Measurements from ENCODE around the gene ELK4. TPM values are rescaled to one million over a fixed set of nuclear protein-coding genes. Genes with fewer than 3 reads are reported as not detected.

ELK4 gene
- total and polyA plus RNA-seq, 8 donors = 5.7 to 42.7 (median 23.1) TPM

- WGBS, 2 donors = 53 to 58% methylated on average over 9 of the region's 9 CpGs
- no peaks in the 10 kb centered on the region for H3K36me3 ChIP-seq
- peaks cover 0 to 1% (median 0%) of the 10 kb centered on the region in 3 donors for H3K4me1 ChIP-seq
- H3K4me3 ChIP-seq = no peak overlapping the region
- no peak for FAIRE-seq
- intact Hi-C loops (cut with DNase I) = loop anchor here in 1 of 3 donors (5.0 kb wide), 1 partner anchor 41 kb away; the partner anchor contains the start of gene ELK4
- no peak for ATAC-seq
- TF ChIP-seq, protein P1, sequence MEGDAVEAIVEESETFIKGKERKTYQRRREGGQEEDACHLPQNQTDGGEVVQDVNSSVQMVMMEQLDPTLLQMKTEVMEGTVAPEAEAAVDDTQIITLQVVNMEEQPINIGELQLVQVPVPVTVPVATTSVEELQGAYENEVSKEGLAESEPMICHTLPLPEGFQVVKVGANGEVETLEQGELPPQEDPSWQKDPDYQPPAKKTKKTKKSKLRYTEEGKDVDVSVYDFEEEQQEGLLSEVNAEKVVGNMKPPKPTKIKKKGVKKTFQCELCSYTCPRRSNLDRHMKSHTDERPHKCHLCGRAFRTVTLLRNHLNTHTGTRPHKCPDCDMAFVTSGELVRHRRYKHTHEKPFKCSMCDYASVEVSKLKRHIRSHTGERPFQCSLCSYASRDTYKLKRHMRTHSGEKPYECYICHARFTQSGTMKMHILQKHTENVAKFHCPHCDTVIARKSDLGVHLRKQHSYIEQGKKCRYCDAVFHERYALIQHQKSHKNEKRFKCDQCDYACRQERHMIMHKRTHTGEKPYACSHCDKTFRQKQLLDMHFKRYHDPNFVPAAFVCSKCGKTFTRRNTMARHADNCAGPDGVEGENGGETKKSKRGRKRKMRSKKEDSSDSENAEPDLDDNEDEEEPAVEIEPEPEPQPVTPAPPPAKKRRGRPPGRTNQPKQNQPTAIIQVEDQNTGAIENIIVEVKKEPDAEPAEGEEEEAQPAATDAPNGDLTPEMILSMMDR (IDR thresholded peaks at IDR 0.05) = no peak
- H3K27me3 ChIP-seq = no peaks in the 10 kb centered on the region
- H3K9me3 ChIP-seq = no peaks in the 10 kb centered on the region
- DNase-seq = peak in 1 of 6 donors; percentile 10
- H3K27ac ChIP-seq = no peak overlapping the region
Measured at GRCh38 chr1:205590777-205591513, 40.9 kb downstream of the ELK4 start.

DNA sequence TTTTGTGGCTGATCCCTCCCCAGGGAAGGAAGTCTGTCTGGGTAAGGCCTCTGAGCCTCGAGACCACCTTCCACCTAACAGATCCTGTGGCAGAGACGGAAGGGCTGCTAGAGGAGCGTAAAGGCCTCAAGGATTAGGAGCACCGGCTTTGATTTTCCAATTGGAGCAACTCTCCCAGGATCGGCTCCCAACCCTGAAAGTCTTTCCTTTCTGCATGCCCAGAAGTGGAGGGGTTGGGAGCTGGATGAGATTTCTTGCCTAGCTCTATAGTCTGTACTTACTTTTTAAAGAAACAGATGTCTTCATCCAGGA is 41.4 kb downstream of the ELK4 start:
- DNase-seq (no peak), ATAC-seq (no peak), FAIRE-seq (no peak)
- TF ChIP-seq, protein P1 (IDR thresholded peaks at IDR 0.05) = no peak
- Histone ChIP-seq H3K4me3 (no peak overlapping the region), H3K36me3 (no peaks in the 10 kb centered on the region), H3K9me3 (no peaks in the 10 kb centered on the region), H3K4me1 (peaks cover 0 to 7% (median 5%) of the 10 kb centered on the region in 3 donors), H3K27me3 (no peaks in the 10 kb centered on the region), H3K27ac (peak overlapping the region in 1 of 4 donors; percentile 21)
- WGBS, 2 donors = 71 to 74% methylated on average over 5 of the region's 5 CpGs
- intact Hi-C loops (cut with DNase I) = loop anchor here in 1 of 3 donors (5.0 kb wide), 1 partner anchor 42 kb away; the partner anchor contains the start of gene ELK4

GRCh38 chr1:205589618-205590456 is 42.0 kb downstream of the ELK4 start:
- no peak for FAIRE-seq

DNA sequence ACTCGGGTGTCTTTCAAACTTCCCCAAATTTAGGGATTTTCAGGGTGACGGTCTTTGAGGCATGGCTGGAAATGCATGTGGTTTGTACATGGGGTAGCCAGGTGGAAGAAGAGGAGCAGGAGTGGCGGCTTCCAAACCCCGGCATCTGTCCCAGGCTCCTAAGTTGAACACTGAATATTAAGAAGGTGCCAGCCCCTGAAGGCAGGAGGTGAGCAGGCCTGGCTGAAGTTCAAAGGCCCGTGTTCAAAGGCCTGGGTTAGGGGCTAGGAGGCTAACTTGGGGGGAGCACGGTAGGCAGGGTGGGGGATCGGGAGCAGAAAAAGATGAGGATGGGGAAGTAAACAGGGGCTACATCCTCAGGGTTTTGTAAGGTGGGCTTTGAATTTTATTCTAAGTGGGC is 42.8 kb downstream of the ELK4 start:
- DNase-seq (no peak), ATAC-seq (no peak), FAIRE-seq (no peak)
- 85 to 86% methylated on average over 7 of the region's 7 CpGs for WGBS, 2 donors
- no peaks in the 10 kb centered on the region for H3K9me3 ChIP-seq
- H3K27me3 ChIP-seq = no peaks in the 10 kb centered on the region
- H3K4me3 ChIP-seq = no peak overlapping the region
- intact Hi-C loops (cut with DNase I) = loop anchor here in 1 of 3 donors (10.0 kb wide), 1 partner anchor 54 kb away; no protein-coding TSS in a partner anchor
- H3K36me3 ChIP-seq = no peaks in the 10 kb centered on the region
- H3K27ac ChIP-seq = no peak overlapping the region
- TF ChIP-seq, protein P1 (IDR thresholded peaks at IDR 0.05) = no peak
- H3K4me1 ChIP-seq = peaks cover 0 to 11% (median 8%) of the 10 kb centered on the region in 3 donors

More at GRCh38 chr1:205589618-205590456, 42.0 kb downstream of the ELK4 start:
- TF ChIP-seq, protein P1 (IDR thresholded peaks at IDR 0.05) = no peak
- H3K4me1 ChIP-seq = peaks cover 0 to 11% (median 8%) of the 10 kb centered on the region in 3 donors
- H3K4me3 ChIP-seq = no peak overlapping the region
- 78 to 79% methylated on average over 7 of the region's 7 CpGs for WGBS, 2 donors
- H3K9me3 ChIP-seq = no peaks in the 10 kb centered on the region
- ATAC-seq (no peak), DNase-seq (no peak)
- H3K36me3 ChIP-seq = no peaks in the 10 kb centered on the region
- intact Hi-C loops (cut with DNase I) = loop anchor here in 1 of 3 donors (5.0 to 10.0 kb wide), 2 partner anchors 42 to 55 kb away; partner anchors contain the start of gene ELK4
- H3K27me3 ChIP-seq = no peaks in the 10 kb centered on the region
- peak overlapping the region in 1 of 4 donors; percentile 21 for H3K27ac ChIP-seq
